Endometrial microvascular endothelial cells (primary cell): ENCODE measurements around the gene PRPSAP1. TPM values are rescaled to one million over a fixed set of nuclear protein-coding genes. Genes with fewer than 3 reads are reported as not detected.

Source experiments
- in situ Hi-C: cut with HindIII; loops from 2 replicates; pipeline ENCODE4 v1.10.0; 2017; ENCODE audit warnings: low sequenced_read_pairs, low pct_unique_long_range_greater_than_20kb; ENCODE audit errors: inconsistent ontology term
- total RNA-seq: library from RNA; depleted of rRNA; stranded (reverse); fragments of >200 nt; gene quantifications from one replicate; pipeline ENCODE4 v1.2.3, GENCODE V29; 2015; ENCODE audit errors: inconsistent ontology term

Gene PRPSAP1, protein sequence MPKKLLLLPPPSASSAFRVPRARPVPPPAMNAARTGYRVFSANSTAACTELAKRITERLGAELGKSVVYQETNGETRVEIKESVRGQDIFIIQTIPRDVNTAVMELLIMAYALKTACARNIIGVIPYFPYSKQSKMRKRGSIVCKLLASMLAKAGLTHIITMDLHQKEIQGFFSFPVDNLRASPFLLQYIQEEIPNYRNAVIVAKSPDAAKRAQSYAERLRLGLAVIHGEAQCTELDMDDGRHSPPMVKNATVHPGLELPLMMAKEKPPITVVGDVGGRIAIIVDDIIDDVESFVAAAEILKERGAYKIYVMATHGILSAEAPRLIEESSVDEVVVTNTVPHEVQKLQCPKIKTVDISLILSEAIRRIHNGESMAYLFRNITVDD
- total RNA-seq: 70.8 TPM

DNA sequence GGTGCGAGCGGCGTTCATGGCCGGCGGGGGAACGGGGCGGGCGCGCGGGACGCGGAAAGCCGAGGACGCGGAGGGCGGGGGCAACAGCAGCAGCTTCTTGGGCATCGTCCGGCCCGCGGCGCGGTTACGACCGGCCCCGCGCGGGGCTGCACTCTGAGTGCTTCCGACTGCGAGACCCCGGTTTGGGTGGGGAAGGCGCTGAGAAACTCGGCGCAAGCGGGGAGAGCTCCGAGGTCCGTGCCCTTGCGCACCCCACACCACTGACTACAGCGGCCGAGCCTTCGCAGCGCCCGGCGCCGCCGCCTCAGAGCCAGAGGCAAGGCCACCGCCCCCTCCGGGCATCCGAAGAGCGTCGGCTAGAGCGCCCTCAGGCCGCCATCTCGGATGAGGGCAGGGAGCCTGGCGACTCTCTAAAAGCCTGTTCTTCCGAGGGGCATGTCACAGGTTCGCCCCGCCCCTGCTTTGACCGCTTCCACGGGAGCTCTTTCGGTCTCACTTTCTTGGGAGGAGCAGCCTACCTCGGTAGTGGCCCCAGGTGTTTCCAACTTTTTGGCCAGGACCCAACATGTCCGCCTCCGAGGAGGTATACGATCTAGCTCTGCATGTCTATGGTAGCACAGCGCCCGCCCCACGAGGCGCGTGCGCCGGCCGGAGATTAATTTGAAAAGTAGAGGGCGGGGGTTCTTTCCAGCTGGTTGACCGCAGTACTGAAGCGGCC lies at the start of gene PRPSAP1:
Gene PRPSAP1, minus strand, starts transcription at position 318 of the 718 bp plus-strand sequence. Its CDS starts 213 bp downstream, at position 105.
- in situ Hi-C loops: no loop called here

DNA sequence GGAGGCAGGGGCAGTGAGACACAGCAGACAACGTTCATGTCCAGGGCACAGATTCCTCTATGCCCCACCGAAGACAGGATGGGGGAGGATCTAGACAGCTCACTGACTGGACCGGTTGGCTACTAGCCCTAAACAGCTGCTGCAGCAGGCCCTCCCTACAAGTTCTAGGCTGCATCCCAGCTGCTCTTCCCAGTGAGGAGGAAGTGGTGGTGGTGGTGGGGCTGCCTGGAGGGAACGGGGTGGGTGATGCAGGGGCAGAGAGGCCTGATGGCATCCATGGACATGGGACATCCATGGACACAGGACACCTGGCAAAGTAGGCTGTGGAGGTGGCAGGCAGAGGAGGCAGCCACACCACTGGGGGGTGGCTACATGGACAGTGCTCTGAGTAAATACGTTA lies 49.0 kb upstream of the PRPSAP1 start:
- in situ Hi-C loops: no loop called here

DNA sequence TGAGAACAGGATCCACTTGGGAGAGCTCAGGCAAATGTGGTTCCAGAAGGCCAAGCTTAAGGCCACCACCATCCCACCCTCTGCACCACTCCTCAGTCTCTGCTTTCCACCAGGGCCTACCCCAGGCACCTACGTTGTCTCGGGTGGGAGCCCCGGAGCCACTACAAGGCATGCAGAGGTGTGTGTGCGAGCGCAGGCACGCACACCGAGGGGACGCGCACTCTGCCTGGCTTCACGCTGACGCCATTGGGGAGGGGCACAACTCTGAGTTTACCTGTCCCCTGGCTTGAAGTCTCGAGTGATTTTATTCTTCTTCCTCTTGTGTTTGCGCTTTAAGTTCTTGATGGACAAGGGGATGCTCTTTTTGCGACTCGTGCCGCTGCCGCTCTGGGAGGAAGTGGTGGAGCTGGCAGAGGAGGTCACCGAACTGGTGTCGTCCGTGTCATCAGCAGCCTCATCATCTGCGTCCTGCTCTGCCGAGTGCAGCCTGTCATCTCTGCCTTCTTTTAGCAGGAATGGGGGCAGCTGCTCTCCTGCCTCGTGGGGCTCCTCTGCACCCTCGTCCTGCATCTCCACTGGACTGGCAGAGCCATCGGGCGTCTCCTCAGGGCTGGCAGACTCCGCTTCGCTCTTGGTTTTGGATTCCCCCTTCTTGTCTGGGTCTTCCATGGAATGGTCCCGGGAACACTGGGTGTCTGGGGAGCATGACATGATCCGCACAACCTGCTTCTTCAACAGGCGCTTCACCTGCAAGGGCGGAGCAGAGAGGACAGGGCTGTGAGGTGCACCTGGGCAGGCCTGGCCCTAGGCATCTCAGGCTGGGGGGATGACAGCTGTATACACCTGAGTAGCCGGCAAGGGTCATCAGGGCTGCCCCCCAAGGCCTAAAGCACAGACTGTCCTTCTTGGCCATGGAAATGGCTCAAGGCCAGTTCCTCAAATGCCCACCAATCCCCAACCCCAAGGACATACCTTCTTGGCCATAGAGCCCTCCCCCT lies 45.8 kb upstream of the PRPSAP1 start:
- in situ Hi-C loops: no loop called here

DNA sequence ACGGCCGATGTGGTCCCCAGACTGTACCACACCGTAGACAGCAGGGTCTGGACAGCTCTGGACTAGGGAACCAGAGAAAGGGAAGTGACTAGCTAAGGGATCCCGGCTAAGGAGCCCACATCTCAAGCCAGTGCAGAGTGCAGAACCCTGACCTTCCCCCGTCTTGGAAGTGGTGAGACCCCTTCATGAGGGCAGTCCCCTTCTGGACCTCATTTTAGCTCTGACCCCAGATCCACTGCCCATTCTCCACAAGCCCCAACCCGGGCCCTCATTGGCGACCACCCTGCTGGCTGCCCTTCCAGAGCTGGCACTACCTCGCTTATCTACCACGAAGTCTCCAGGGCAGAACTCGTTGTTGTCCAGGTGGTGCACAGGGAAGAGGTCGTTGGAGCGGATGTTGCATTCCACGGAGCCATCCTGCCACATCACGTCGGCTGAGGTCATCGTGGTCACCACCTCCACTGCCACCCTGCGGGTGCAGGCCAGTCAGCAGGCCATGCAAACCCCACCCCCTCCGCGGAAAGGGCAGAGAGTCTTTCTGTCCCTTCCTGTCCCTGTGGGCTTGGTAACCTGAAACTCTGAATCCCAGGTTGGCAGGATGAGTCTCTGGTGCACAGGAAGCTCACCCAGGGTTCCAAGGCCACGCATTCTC lies 44.9 kb upstream of the PRPSAP1 start:
- in situ Hi-C loops: no loop called here

DNA sequence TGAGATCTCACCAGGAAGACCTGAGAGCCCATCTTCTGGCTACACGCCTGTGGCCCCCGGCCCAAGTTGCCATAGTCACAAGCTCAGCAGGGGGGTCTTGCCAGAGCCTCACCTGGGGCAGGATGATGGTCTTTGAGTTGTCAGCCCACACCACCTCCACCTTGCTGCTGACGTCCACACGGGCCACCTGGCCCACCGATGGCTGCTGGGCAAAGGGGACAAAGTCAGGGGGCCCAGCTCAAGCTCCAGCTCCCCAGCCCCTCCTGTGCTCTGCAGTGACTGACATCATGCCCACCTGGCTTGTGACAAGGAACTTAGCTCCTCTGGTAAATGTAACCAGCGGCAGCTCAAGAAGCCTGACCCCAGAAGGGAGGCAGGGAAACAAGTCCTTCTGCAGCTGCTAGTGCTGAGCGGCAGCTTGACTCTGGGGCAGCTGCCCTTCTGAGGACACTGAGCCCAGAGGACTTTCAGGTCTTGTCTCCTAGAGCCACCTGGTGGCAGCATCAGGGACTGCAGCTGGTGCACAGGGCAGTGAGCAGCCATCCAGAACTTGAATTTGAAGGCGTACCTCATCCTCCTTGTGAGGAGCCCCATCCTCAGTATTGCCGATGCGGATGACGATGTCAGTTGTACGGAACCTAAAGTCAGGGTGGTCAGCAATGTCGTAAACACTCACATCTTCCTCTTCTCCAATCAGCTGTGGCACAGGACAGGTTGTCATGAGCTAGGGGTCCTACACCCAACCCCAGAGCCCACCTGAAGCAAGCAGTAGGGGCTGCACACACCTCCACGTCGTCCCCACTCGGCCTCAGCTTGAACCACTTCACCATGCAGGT lies 44.2 kb upstream of the PRPSAP1 start:
- in situ Hi-C loops: no loop called here

DNA sequence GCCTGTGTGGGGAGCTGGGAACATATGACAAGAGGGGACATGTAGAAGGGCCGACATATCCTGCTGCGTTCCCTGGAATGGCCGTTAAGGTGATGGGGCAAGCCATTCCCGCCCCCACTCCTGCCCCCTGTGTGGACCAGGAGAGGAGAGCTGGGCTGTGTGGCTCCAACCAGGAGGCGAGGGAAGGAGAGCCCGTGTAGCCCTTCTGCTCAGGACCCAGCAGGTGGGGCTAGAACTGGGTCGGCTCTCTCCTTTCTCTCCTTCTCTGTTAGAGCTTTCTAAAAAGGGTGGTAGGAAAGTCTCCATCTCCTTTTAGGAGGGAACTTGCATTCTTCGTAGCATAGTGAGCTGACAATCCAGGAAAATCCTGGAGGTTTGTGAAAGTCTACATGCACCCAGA lies 43.5 kb upstream of the PRPSAP1 start:
- in situ Hi-C loops: no loop called here

DNA sequence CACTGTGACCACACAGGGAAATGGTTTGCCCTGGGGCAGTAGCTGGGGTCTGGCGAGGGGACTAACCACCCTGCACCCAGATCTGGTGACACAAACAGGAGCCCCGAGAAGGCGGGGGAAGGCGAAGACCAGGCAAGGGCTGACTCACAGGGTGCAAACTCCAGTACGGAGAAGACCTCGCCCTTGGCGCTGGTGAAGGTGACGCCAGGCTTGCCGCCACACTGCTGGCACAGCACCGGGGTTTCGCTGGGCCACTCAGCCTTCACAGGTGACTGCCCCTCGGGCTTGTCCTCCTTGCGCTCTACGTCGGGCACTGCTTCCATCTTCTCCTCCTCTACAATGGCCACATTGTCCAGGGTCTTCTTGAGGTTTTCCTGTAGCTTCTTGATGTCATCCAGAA lies 42.3 kb upstream of the PRPSAP1 start:
- in situ Hi-C loops: no loop called here

DNA sequence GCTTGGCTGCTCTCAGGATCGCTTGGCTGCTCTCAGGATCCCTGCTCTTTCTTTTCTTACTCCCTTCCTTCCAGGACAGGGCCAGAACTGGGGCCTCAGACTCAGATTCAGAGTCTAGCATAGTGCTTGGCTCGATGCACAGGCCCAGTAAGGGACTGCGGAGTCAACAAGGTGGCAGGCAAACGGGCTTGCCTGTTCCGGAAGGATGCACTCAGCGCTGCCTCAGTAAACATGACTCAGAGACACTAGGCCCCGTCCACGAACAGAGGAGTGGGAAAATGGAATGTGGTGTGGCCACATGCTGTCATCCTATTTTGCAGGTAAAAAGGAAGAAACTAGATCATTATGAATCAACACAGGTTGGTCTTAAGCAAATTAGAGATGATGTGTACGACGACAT lies 40.5 kb upstream of the PRPSAP1 start:
- in situ Hi-C loops: no loop called here

DNA sequence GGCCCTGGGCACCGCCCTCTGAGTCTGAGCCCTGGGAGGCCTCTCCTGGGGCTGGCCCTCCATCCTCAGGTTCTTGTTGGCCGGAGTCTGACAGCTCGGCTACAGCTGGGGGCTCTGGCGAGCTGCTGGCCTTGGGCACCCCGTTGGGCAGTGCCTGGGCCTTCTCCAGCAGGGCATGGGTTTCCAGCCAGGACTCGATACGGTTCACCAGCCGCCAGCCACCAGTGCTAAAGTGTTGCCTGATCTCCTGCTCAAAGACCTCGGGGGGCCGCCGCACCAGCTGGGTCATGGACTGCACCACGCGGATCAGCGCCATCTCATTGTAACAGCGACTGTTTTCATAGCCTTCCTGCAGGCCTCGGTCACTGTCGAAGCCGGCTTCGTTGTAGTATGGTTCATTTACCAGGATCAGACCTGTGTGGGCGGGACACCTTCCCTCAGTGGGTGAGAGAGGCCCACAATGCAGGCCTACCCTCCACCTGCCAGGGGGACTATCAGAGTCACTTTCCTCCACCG lies 37.5 kb upstream of the PRPSAP1 start:
- in situ Hi-C loops: no loop called here

DNA sequence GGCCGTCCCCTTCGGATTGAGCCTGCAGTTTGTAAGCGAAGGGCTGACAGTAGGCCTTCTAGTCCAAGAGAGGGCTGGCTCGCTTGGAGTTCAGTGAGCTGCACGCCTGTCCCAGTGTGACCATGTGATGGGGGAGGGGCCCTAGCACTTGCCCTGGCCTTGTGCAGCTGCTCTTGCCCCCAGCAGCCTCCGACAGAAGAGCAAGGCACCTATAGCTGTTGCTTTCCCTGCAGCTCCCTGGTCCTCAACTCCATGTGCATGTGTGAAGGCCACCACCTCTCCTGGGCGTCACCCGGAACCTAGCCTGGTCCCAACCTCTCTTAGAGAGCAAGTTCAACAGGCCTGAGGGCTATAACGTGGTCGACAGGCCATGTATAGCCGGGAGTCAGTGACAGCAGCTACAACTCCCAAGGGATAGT lies 36.3 kb upstream of the PRPSAP1 start:
- in situ Hi-C loops: no loop called here

DNA sequence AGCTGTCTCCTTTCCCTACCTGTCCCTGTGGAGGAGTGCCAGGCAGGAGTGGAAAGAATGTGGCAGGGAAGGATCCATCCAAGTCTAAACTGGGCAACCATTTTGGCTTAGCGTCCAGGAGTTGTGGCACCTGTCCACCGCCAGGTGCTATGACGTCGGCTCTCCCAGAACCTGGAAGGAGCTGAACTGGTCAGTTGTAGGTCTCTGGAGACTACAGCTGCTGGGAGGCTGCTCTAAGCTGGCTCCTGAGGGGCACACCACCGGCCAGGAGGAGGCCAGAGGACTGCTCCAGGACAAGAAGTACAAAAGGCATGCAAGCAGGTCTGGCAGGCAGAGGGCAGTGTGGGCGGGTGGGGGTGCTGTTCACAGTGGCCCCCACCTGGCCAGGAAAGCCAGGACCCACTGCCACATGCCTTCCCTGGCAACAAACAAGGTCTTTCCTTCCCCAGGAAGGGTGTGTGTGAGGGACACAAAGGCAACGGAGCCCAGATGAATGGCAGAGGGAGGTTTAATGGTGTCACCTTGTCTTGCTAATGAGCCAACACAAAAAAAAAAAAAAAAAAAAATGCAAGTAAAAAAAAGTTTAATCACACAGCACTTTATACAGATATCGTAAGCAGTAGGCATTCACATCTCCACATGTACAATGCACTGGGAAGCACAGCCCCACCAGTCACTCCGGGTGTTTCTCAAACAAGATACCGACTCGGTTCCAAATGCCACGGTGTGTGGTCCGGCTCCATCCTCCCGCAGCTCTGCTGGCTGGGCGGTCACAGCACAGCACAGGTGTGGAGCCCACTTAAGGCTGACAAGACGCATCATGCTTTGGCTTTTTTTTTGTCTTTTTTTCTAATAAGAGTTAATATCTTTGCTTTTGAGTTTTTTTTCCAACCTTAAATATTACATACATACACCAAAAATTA lies 35.5 kb upstream of the PRPSAP1 start:
- in situ Hi-C loops: no loop called here

DNA sequence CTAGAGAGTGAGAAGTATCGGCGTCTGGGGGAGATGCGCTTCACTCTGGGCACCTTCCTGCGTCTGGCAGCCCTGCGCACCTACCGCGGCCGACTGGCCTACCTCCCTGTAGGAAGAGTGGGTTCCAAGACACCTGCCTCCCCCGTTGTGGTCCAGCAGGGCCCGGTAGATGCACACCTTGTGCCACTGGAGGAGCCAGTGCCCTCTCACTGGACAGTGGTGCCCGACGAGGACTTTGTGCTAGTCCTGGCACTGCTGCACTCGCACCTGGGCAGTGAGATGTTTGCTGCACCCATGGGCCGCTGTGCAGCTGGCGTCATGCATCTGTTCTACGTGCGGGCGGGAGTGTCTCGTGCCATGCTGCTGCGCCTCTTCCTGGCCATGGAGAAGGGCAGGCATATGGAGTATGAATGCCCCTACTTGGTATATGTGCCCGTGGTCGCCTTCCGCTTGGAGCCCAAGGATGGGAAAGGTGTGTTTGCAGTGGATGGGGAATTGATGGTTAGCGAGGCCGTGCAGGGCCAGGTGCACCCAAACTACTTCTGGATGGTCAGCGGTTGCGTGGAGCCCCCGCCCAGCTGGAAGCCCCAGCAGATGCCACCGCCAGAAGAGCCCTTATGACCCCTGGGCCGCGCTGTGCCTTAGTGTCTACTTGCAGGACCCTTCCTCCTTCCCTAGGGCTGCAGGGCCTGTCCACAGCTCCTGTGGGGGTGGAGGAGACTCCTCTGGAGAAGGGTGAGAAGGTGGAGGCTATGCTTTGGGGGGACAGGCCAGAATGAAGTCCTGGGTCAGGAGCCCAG lies 33.5 kb upstream of the PRPSAP1 start:
- in situ Hi-C loops: no loop called here

DNA sequence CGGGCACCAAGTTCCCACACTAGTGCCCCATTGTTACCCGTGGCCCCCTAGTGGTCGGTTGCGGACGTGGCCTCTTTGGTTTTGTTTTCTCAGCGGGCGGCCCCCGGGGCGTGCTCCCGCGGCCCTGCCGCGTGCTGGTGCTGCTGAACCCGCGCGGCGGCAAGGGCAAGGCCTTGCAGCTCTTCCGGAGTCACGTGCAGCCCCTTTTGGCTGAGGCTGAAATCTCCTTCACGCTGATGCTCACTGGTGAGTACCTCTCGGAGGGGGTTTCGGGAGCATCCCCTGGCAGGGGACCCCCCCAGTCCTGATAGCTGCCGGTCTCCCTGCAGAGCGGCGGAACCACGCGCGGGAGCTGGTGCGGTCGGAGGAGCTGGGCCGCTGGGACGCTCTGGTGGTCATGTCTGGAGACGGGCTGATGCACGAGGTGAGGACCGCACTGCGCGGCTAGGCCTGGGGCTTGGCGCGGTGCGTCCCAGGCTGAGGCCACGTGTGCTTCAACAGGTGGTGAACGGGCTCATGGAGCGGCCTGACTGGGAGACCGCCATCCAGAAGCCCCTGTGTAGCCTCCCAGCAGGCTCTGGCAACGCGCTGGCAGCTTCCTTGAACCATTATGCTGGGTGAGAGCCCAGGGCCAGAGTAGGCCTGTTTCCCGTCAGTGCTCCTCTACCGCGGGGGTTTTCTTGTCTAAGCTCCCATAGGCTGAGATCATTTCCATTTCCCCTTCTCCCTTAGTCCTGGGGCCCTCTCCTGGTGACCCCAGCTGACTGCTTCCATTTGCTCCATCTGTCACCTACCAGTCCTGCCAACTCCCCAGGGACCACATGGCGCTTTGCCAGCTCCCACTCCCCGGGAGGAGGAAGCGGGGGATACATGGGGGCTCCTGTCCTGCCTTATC lies 32.4 kb upstream of the PRPSAP1 start:
- in situ Hi-C loops: no loop called here

DNA sequence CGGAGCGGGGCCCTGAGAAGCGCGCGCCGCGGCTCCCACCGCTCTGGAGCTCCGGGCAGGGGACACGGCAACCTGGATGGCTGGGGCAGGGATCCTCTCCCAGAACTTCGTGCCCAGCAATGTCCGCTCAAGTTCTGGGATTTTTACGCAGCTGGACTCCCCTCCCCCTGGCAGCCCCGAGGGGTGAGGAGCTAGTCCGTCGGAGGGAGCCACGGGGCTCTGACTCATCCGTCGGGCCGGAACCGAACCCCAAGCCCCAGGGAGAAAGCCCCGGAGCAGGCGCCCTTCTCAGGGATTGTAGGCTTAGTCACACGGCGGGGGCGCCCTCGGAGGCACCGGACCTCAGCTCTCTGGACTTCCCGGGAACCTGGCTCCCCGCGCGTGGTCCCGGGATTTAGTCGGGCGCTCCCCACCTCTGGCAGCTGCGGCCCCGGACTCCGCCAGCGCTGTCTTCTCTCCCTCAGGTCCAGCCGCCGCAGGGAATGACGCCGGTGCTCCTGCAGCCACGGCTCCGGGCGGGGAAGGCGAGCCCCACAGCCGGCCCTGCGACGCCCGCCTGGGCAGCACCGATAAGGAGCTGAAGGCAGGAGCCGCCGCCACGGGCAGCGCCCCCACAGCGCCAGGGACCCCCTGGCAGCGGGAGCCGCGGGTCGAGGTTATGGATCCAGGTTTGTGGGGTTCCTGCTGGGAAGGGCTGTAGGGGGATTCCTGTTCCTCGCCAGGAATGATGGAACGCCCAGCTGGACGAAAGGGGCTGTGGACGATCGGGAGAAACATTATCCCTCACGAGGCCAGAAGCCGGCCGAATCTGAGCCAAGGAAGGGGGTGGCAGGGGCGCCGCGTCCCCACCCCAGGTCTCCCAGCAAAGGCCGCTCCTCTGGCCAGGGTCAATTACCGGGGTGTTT lies 31.5 kb upstream of the PRPSAP1 start:
- in situ Hi-C loops: no loop called here
